Ammon's horn (tissue), 1 donor: ENCODE data around the gene TSC22D4.

Experiments
- DNase-seq: peaks from one replicate; pipeline ENCODE4 v3.0.0-alpha.2; 2016; ENCODE audit warnings: low spot score

The TSC22D4 gene

GRCh38 chr7:100428967-100429636 is 49.9 kb downstream of the TSC22D4 start:
- peak; percentile 100 for DNase-seq

GRCh38 chr7:100428199-100428966 is 50.6 kb downstream of the TSC22D4 start, which contains the start of gene ZCWPW1:
Gene ZCWPW1 (minus strand): TSS chr7:100428703. CDS start chr7:100420649, 8,054 bp downstream.
- peak; percentile 97 for DNase-seq

- no peak for DNase-seq
These were observed 51.2 kb downstream of the TSC22D4 start for GRCh38 chr7:100427762-100428198.

GRCh38 chr7:100426516-100426915 is 52.5 kb downstream of the TSC22D4 start:
- no peak for DNase-seq

- no peak for DNase-seq
These were observed 53.7 kb downstream of the TSC22D4 start for GRCh38 chr7:100425347-100425746.

- no peak for DNase-seq
These were observed 55.7 kb downstream of the TSC22D4 start for GRCh38 chr7:100423315-100423714.

DNA sequence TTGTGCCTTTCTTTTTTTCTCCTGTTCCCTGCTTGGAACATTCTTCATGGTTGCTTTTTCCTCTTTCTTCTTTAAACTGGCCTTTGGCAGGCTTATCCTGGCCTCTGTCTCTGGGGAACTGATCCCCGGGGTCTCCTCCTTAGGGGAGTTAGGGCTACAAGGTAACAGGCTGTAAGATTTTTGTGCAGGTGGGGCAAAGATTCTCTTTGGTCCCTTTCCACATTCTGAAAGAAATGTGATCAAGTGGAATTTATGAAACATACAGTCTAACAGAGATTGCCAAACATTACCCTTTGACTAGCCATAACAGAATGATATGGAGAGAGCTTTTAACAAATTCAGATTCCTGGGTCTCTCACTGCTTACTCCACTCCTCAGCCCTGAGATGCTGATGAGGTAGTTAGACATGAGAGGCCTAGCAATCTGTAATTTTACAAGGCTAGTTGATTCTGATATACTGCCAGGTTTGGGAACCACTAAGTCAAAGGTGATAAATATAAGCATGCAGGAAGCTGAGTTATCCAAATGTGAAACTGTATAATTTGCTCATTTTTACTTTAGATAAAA is 59.3 kb downstream of the TSC22D4 start:
- DNase-seq: no peak

- DNase-seq: no peak
These were observed 59.9 kb downstream of the TSC22D4 start for GRCh38 chr7:100418930-100419659.
